GM12892 (cell line): Measurements from ENCODE around the gene CTDP1.

Source experiments
- POLR2A ChIP-seq: IDR thresholded peaks from 2 replicates; pipeline ENCODE4 v1.6.1; 2011; ENCODE audit warnings: low read depth, low read length, control low read depth
- POLR2AphosphoS5 ChIP-seq: IDR thresholded peaks from 2 replicates; pipeline ENCODE4 v1.6.1; 2011; ENCODE audit warnings: low read depth, low read length, control low read depth
- TAF1 ChIP-seq: IDR thresholded peaks from 2 replicates; pipeline ENCODE4 v1.6.1; 2011; ENCODE audit warnings: low read depth, mild to moderate bottlenecking, control low read depth, low read length, borderline replicate concordance

DNA sequence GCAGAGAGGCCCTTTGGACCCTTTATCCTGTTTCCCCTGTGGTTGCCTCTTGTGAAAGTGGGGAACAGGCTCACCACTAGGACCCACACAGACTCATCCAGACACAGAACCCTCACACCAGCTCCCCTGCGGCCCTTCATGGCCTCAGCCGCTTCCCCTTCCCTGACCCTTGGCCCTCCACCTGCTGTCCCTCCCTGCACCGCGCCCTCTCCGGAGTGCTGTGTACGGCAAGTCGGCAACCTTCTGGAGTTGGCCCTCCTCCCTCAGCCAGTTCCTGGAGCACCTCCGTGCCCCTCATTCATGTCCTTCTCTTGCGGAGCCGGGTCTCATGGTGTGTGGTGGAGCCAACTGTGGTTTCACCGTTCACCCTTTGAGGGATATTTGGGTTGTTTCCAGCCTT is 44.0 kb downstream of the CTDP1 start:
- no peak for TF ChIP-seq POLR2AphosphoS5
- no peak for TF ChIP-seq TAF1
- no peak for TF ChIP-seq POLR2A
